ENCODE measurements around the gene ZNF827.

Gene ZNF827

GRCh38 chr4:145757188-145757587, 181.4 kb downstream of the ZNF827 start:
- no peak for DNase-seq (ENCODE audit: low spot score)

- DNase-seq (ENCODE audit: low spot score): no peak
Observed at GRCh38 chr4:145756244-145756643, 182.4 kb downstream of the ZNF827 start.

- no peak for DNase-seq (ENCODE audit: low spot score)
Observed at GRCh38 chr4:145755802-145756201, 182.8 kb downstream of the ZNF827 start.

GRCh38 chr4:145743641-145744040, 195.0 kb downstream of the ZNF827 start:
- DNase-seq (ENCODE audit: low spot score): no peak

GRCh38 chr4:145740806-145741205, 197.8 kb downstream of the ZNF827 start:
- DNase-seq (ENCODE audit: low spot score): no peak

GRCh38 chr4:145739845-145740244, 198.8 kb downstream of the ZNF827 start:
- no peak for DNase-seq (ENCODE audit: low spot score)

- peak; percentile 30 for DNase-seq (ENCODE audit: low spot score)
Observed at GRCh38 chr4:145736241-145736831, 202.3 kb downstream of the ZNF827 start.

- DNase-seq (ENCODE audit: low spot score): no peak
Observed at GRCh38 chr4:145735827-145736226, 202.8 kb downstream of the ZNF827 start.

GRCh38 chr4:145735347-145735675, 203.3 kb downstream of the ZNF827 start:
- DNase-seq (ENCODE audit: low spot score): peak; percentile 86

- DNase-seq (ENCODE audit: low spot score): peak; percentile 85
Observed at GRCh38 chr4:145734576-145735346, 203.9 kb downstream of the ZNF827 start.

- DNase-seq (ENCODE audit: low spot score): no peak
Observed at GRCh38 chr4:145734031-145734430, 204.6 kb downstream of the ZNF827 start.

- DNase-seq (ENCODE audit: low spot score): peak; percentile 97
Observed at GRCh38 chr4:145732895-145733880, 205.4 kb downstream of the ZNF827 start.

- no peak for DNase-seq (ENCODE audit: low spot score)
Observed at GRCh38 chr4:145732001-145732815, 206.4 kb downstream of the ZNF827 start.

- DNase-seq (ENCODE audit: low spot score): no peak
Observed at GRCh38 chr4:145731028-145731427, 207.6 kb downstream of the ZNF827 start.

- no peak for DNase-seq (ENCODE audit: low spot score)
Observed at GRCh38 chr4:145730026-145730425, 208.6 kb downstream of the ZNF827 start.

- DNase-seq (ENCODE audit: low spot score): no peak
Observed at GRCh38 chr4:145723336-145723735, 215.3 kb downstream of the ZNF827 start.

- no peak for DNase-seq (ENCODE audit: low spot score)
Observed at GRCh38 chr4:145722561-145722960, 216.1 kb downstream of the ZNF827 start.

GRCh38 chr4:145720656-145721055, 218.0 kb downstream of the ZNF827 start:
- no peak for DNase-seq (ENCODE audit: low spot score)

GRCh38 chr4:145719752-145720624, 218.6 kb downstream of the ZNF827 start:
- DNase-seq (ENCODE audit: low spot score): no peak

- DNase-seq (ENCODE audit: low spot score): no peak
Observed at GRCh38 chr4:145716661-145717200, 221.9 kb downstream of the ZNF827 start.
